CD4-positive, alpha-beta memory T cell (primary cell): ENCODE data around the gene NDRG4. TPM values are rescaled to one million over a fixed set of nuclear protein-coding genes. Genes with fewer than 3 reads are reported as not detected.

Experiments
- CTCF ChIA-PET: fragments of 350-600 bp; sonication (Branson Sonifier 250); formaldehyde crosslinking; loops from one replicate; lab custom pipeline; 2021; ENCODE audit warnings: inconsistent platforms; ENCODE audit not compliant: partially characterized antibody; lab: Charles Lee
- POLR2A ChIA-PET: fragments of 350-600 bp; sonication (Branson Sonifier 250); formaldehyde crosslinking; loops from one replicate; lab custom pipeline; 2021; ENCODE audit not compliant: partially characterized antibody; lab: Charles Lee
- DNase-seq, 5 donors: peaks; one replicate each; pipeline versions ENCODE4 v3.0.0 to v3.0.0-alpha.2; 2020 to 2022; ENCODE audit warnings: mixed read lengths in 1 of 5
- H3K27ac ChIP-seq: one replicate; pipeline ENCODE4 v1.7.0; 2013; ENCODE audit warnings: low read depth, low read length
- H3K27me3 ChIP-seq: 2 replicates; pipeline ENCODE4 v1.7.0; 2013; ENCODE audit warnings: mild to moderate bottlenecking, low read length, moderate library complexity; ENCODE audit not compliant: insufficient read depth
- H3K36me3 ChIP-seq: 2 replicates; pipeline ENCODE4 v1.7.0; 2013; ENCODE audit warnings: mild to moderate bottlenecking, low read length, moderate library complexity; ENCODE audit not compliant: insufficient read depth
- H3K4me1 ChIP-seq: 2 replicates; pipeline ENCODE4 v1.7.0; 2013; ENCODE audit warnings: mild to moderate bottlenecking, low read length, moderate library complexity; ENCODE audit not compliant: insufficient read depth
- H3K4me3 ChIP-seq, 2 donors: one replicate each; pipeline ENCODE4 v1.7.0; 2013; ENCODE audit warnings: low read length in 2 of 2, mild to moderate bottlenecking in 1 of 2
- H3K9me3 ChIP-seq, 2 donors: one replicate each; pipeline ENCODE4 v1.7.0; 2013; ENCODE audit warnings: low read length in 2 of 2, control low read depth in 1 of 2; ENCODE audit not compliant: control insufficient read depth in 1 of 2
- H3K27ac Mint-ChIP-seq, 7 donors: one replicate each; pipeline ENCODE4 v1.8.0; 2020 to 2021; ENCODE audit warnings: mixed read lengths in 7 of 7, mild to moderate bottlenecking in 6 of 7, inconsistent platforms in 3 of 7, moderate library complexity in 3 of 7
- H3K27me3 Mint-ChIP-seq, 2 donors: one replicate each; pipeline ENCODE4 v1.8.0; 2020 to 2021; ENCODE audit warnings: mixed read lengths in 2 of 2
- H3K36me3 Mint-ChIP-seq, 2 donors: one replicate each; pipeline ENCODE4 v1.8.0; 2020 to 2021; ENCODE audit warnings: mixed read lengths in 2 of 2, inconsistent platforms in 1 of 2, mild to moderate bottlenecking in 1 of 2
- H3K4me1 Mint-ChIP-seq, 4 donors: one replicate each; pipeline ENCODE4 v1.8.0; 2020 to 2021; ENCODE audit warnings: mixed read lengths in 4 of 4, mild to moderate bottlenecking in 1 of 4
- H3K4me3 Mint-ChIP-seq, 8 donors: one replicate each; pipeline ENCODE4 v1.8.0; 2020 to 2021; ENCODE audit warnings: mixed read lengths in 8 of 8, mild to moderate bottlenecking in 7 of 8, moderate library complexity in 6 of 8, inconsistent platforms in 3 of 8
- H3K9me3 Mint-ChIP-seq, 8 donors: one replicate each; pipeline ENCODE4 v1.8.0; 2020 to 2021; ENCODE audit warnings: mixed read lengths in 8 of 8, mild to moderate bottlenecking in 5 of 8, inconsistent platforms in 3 of 8, moderate library complexity in 1 of 8
- intact Hi-C: fragments of 100-400 bp; cut with micrococcal nuclease; formaldehyde crosslinking; loops from one replicate; pipeline ENCODE4 v1.15.1; 2023
- polyA plus RNA-seq, 2 donors: library from polyadenylated mRNA; unstranded; fragments of 300-500 nt; fragmentation: Illumina TruSeq; gene quantifications; one replicate each; pipeline ENCODE4 v1.2.3, GENCODE V29; 2021
- total RNA-seq, 2 experiments: library from RNA; stranded (reverse); gene quantifications; one replicate each; pipeline ENCODE4 v1.2.3, GENCODE V29; 2021

NDRG4 gene
- total and polyA plus RNA-seq, 4 experiments from 2014 or later = 0.22 to 1.3 (median 1.3) TPM; not detected in 1

DNA sequence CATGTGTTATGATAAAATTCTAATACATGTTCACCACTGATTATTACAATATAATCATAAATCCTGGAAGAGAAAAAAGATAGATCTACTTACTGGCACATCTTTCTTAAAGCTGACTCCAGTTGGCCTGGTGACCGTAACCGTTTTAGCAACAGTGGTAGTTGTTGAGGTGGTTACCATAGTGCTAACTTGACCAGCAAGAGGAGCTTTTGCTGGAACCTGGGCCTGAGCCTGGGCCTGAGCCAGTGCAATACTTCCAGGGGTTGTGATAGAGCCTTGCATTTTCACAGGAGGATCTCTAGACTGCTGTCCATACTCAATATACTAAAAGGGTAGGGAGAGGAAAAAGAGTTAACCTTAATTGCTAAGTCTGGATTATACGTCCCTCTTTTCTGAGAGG, 51.6 kb downstream of the NDRG4 start:
- Mint-ChIP-seq H3K36me3 (peaks cover 67 to 91% of the 10 kb centered on the region in 2 donors), H3K27ac (peak overlapping the region in 3 of 7 donors; percentile 9 to 53 (median 20)), H3K4me1 (peaks cover 0 to 6% (median 2%) of the 10 kb centered on the region in 4 donors), H3K4me3 (no peak overlapping the region), H3K27me3 (no peaks in the 10 kb centered on the region), H3K9me3 (no peaks in the 10 kb centered on the region)
- intact Hi-C loops = no loop called here
- no peak for DNase-seq
- H3K9me3 ChIP-seq = no peaks in the 10 kb centered on the region
- no peaks in the 10 kb centered on the region for H3K27me3 ChIP-seq
- no peak overlapping the region for H3K27ac ChIP-seq
- peaks cover 79% of the 10 kb centered on the region for H3K36me3 ChIP-seq
- ChIA-PET CTCF (no interaction called here), POLR2A (no interaction called here)
- H3K4me1 ChIP-seq = no peaks in the 10 kb centered on the region
- no peak overlapping the region for H3K4me3 ChIP-seq

GRCh38 chr16:58556678-58557077, 56.7 kb downstream of the NDRG4 start:
- no peak overlapping the region for H3K27ac ChIP-seq
- no peak overlapping the region for H3K4me3 ChIP-seq
- ChIA-PET CTCF (no interaction called here), POLR2A (no interaction called here)
- H3K27me3 Mint-ChIP-seq = no peaks in the 10 kb centered on the region
- H3K27ac Mint-ChIP-seq = no peak overlapping the region
- DNase-seq = no peak
- no peaks in the 10 kb centered on the region for H3K9me3 ChIP-seq
- no peaks in the 10 kb centered on the region for H3K4me1 ChIP-seq
- no peaks in the 10 kb centered on the region for H3K9me3 Mint-ChIP-seq
- H3K27me3 ChIP-seq = no peaks in the 10 kb centered on the region
- no peak overlapping the region for H3K4me3 Mint-ChIP-seq
- intact Hi-C loops = no loop called here
- H3K36me3 Mint-ChIP-seq = peaks cover 45 to 83% of the 10 kb centered on the region in 2 donors
- H3K36me3 ChIP-seq = peaks cover 66% of the 10 kb centered on the region
- H3K4me1 Mint-ChIP-seq = peaks cover 0 to 6% (median under 1%) of the 10 kb centered on the region in 4 donors

Other genes starting within 250 kb of the NDRG4 start
- not detected for gene PRSS54, start 205.1 kb upstream of the NDRG4 start, total RNA-seq
- not detected for gene PRSS54, start 205.1 kb upstream of the NDRG4 start, polyA plus RNA-seq
- gene GINS3, start 107.7 kb upstream of the NDRG4 start, total RNA-seq = 1 to 10 TPM; 1.3 to 2.2 TPM
- 1 to 10 TPM in 1 of 2 donors, under 1 TPM in 1; 0.78 to 1.1 TPM for gene GINS3, start 107.7 kb upstream of the NDRG4 start, polyA plus RNA-seq
- 10 to 100 TPM; 34.2 to 38.3 TPM for gene SETD6, start 15.4 kb downstream of the NDRG4 start, total RNA-seq
- gene SETD6, start 15.4 kb downstream of the NDRG4 start, polyA plus RNA-seq = 10 to 100 TPM in 1 of 2 donors, 1 to 10 TPM in 1; 6.1 to 13.0 TPM
- 100 to 1,000 TPM; 251 to 262 TPM for gene CNOT1, start 129.7 kb downstream of the NDRG4 start, total RNA-seq
- gene CNOT1, start 129.7 kb downstream of the NDRG4 start, polyA plus RNA-seq = 100 to 1,000 TPM in 1 of 2 donors, 10 to 100 TPM in 1; 74.9 to 107 TPM
- 10 to 100 TPM; 11.4 to 13.8 TPM for gene SLC38A7, start 184.6 kb downstream of the NDRG4 start, total RNA-seq
- 1 to 10 TPM; 3.5 to 6.7 TPM for gene SLC38A7, start 184.6 kb downstream of the NDRG4 start, polyA plus RNA-seq
- gene GOT2, start 234.2 kb downstream of the NDRG4 start, total RNA-seq = 10 to 100 TPM; 37.1 to 42.4 TPM
- gene GOT2, start 234.2 kb downstream of the NDRG4 start, polyA plus RNA-seq = 100 to 1,000 TPM in 1 of 2 donors, 10 to 100 TPM in 1; 86.3 to 113 TPM